Measurements from ENCODE around the gene BCAS4. TPM values are rescaled to one million over a fixed set of nuclear protein-coding genes. Genes with fewer than 3 reads are reported as not detected.
A peak's percentile ranks its signal among the peaks of the same experiment; 100 is the strongest.

BCAS4 gene
- total RNA-seq, 2 experiments from 2014 or later, result 6.3 to 6.6 TPM

GRCh38 chr20:50844430-50845100, 49.7 kb downstream of the BCAS4 start:
- CTCF ChIA-PET, result interaction anchor here (0.8 to 2.8 kb wide), 3 partner anchors 50 to 85 kb away, joined by 3 to 8 read pairs (median 3); partner anchors contain the start of gene BCAS4

GRCh38 chr20:50845566-50846215, 50.8 kb downstream of the BCAS4 start:
- DNase-seq, result no peak
- Mint-ChIP-seq H3K4me3 (no peak overlapping the region), H3K27ac (no peak overlapping the region), H3K9me3 (no peaks in the 10 kb centered on the region), H3K27me3 (no peaks in the 10 kb centered on the region), H3K4me1 (peaks cover 21% of the 10 kb centered on the region), H3K36me3 (ENCODE audit: low read depth) (no peaks in the 10 kb centered on the region)
- ChIA-PET POLR2A (no interaction called here), CTCF (interaction anchor here (0.7 to 2.8 kb wide), 4 partner anchors 51 to 613 kb away, joined by 3 to 8 read pairs (median 3); partner anchors contain the start of gene BCAS4)

More at GRCh38 chr20:50844430-50845100, 49.7 kb downstream of the BCAS4 start:
- H3K27ac Mint-ChIP-seq, result peak overlapping the region; percentile 81
- POLR2A ChIA-PET, result interaction anchor here (0.8 kb wide), 1 partner anchor 86 kb away, joined by 3 read pairs; no protein-coding TSS in a partner anchor
- H3K36me3 Mint-ChIP-seq (ENCODE audit: low read depth), result no peaks in the 10 kb centered on the region
- DNase-seq, result peak; percentile 78
- H3K27me3 Mint-ChIP-seq, result no peaks in the 10 kb centered on the region
- H3K9me3 Mint-ChIP-seq, result no peaks in the 10 kb centered on the region
- peaks cover 26% of the 10 kb centered on the region for H3K4me1 Mint-ChIP-seq
- peak overlapping the region; percentile 7 for H3K4me3 Mint-ChIP-seq

GRCh38 chr20:50848341-50848808, 53.5 kb downstream of the BCAS4 start:
- H3K4me1 Mint-ChIP-seq, result peaks cover 21% of the 10 kb centered on the region
- no peaks in the 10 kb centered on the region for H3K9me3 Mint-ChIP-seq
- no peaks in the 10 kb centered on the region for H3K36me3 Mint-ChIP-seq (ENCODE audit: low read depth)
- no peak overlapping the region for H3K27ac Mint-ChIP-seq
- H3K4me3 Mint-ChIP-seq, result no peak overlapping the region
- H3K27me3 Mint-ChIP-seq, result no peaks in the 10 kb centered on the region
- no peak for DNase-seq
- POLR2A ChIA-PET, result interaction anchor here (1.5 kb wide), 1 partner anchor 110 kb away, joined by 3 read pairs; the partner anchor contains the start of gene DPM1
- CTCF ChIA-PET, result interaction anchor here (0.5 to 1.4 kb wide), 3 partner anchors 30 to 168 kb away, joined by 3 to 4 read pairs (median 3); no protein-coding TSS in a partner anchor

- no peak overlapping the region for H3K4me3 Mint-ChIP-seq
- peaks cover 17% of the 10 kb centered on the region for H3K4me1 Mint-ChIP-seq
- no peaks in the 10 kb centered on the region for H3K27me3 Mint-ChIP-seq
- H3K9me3 Mint-ChIP-seq, result no peaks in the 10 kb centered on the region
- H3K36me3 Mint-ChIP-seq (ENCODE audit: low read depth), result no peaks in the 10 kb centered on the region
- POLR2A ChIA-PET, result no interaction called here
- CTCF ChIA-PET, result no interaction called here
- DNase-seq, result no peak
- no peak overlapping the region for H3K27ac Mint-ChIP-seq
These were observed 54.2 kb downstream of the BCAS4 start for GRCh38 chr20:50848846-50849673.

- POLR2A ChIA-PET, result no interaction called here
- Mint-ChIP-seq H3K27me3 (no peaks in the 10 kb centered on the region), H3K9me3 (no peaks in the 10 kb centered on the region), H3K36me3 (ENCODE audit: low read depth) (no peaks in the 10 kb centered on the region), H3K4me3 (no peak overlapping the region), H3K27ac (no peak overlapping the region), H3K4me1 (peaks cover 4% of the 10 kb centered on the region)
- CTCF ChIA-PET, result no interaction called here
- DNase-seq, result no peak
These were observed 55.9 kb downstream of the BCAS4 start for GRCh38 chr20:50850721-50851286.

- Mint-ChIP-seq H3K36me3 (ENCODE audit: low read depth) (no peaks in the 10 kb centered on the region), H3K4me1 (peaks cover 2% of the 10 kb centered on the region), H3K4me3 (no peak overlapping the region), H3K27me3 (no peaks in the 10 kb centered on the region), H3K27ac (no peak overlapping the region), H3K9me3 (no peaks in the 10 kb centered on the region)
- DNase-seq, result no peak
- ChIA-PET CTCF (no interaction called here), POLR2A (no interaction called here)
These were observed 57.2 kb downstream of the BCAS4 start for GRCh38 chr20:50852085-50852484.

GRCh38 chr20:50854506-50855249, 59.8 kb downstream of the BCAS4 start:
- no peak for DNase-seq
- Mint-ChIP-seq H3K27ac (no peak overlapping the region), H3K4me1 (peaks cover 2% of the 10 kb centered on the region), H3K4me3 (no peak overlapping the region), H3K36me3 (ENCODE audit: low read depth) (no peaks in the 10 kb centered on the region), H3K9me3 (no peaks in the 10 kb centered on the region), H3K27me3 (no peaks in the 10 kb centered on the region)
- ChIA-PET POLR2A (no interaction called here), CTCF (no interaction called here)

GRCh38 chr20:50855498-50856474, 60.9 kb downstream of the BCAS4 start:
- H3K9me3 Mint-ChIP-seq, result no peaks in the 10 kb centered on the region
- H3K27me3 Mint-ChIP-seq, result no peaks in the 10 kb centered on the region
- peaks cover 2% of the 10 kb centered on the region for H3K4me1 Mint-ChIP-seq
- ChIA-PET CTCF (no interaction called here), POLR2A (no interaction called here)
- no peaks in the 10 kb centered on the region for H3K36me3 Mint-ChIP-seq (ENCODE audit: low read depth)
- DNase-seq, result no peak
- H3K4me3 Mint-ChIP-seq, result no peak overlapping the region
- no peak overlapping the region for H3K27ac Mint-ChIP-seq

GRCh38 chr20:50856475-50857041, 61.7 kb downstream of the BCAS4 start:
- no peaks in the 10 kb centered on the region for H3K27me3 Mint-ChIP-seq
- POLR2A ChIA-PET, result no interaction called here
- H3K4me1 Mint-ChIP-seq, result peaks cover 2% of the 10 kb centered on the region
- no peak overlapping the region for H3K27ac Mint-ChIP-seq
- CTCF ChIA-PET, result interaction anchor here (0.6 kb wide), 1 partner anchor 719 kb away, joined by 3 read pairs; no protein-coding TSS in a partner anchor
- no peaks in the 10 kb centered on the region for H3K9me3 Mint-ChIP-seq
- no peak overlapping the region for H3K4me3 Mint-ChIP-seq
- H3K36me3 Mint-ChIP-seq (ENCODE audit: low read depth), result no peaks in the 10 kb centered on the region
- DNase-seq, result no peak

GRCh38 chr20:50857348-50857747, 62.5 kb downstream of the BCAS4 start:
- Mint-ChIP-seq H3K27ac (no peak overlapping the region), H3K27me3 (no peaks in the 10 kb centered on the region), H3K36me3 (ENCODE audit: low read depth) (no peaks in the 10 kb centered on the region), H3K4me3 (no peak overlapping the region), H3K9me3 (no peaks in the 10 kb centered on the region), H3K4me1 (peaks cover 2% of the 10 kb centered on the region)
- POLR2A ChIA-PET, result no interaction called here
- CTCF ChIA-PET, result interaction anchor here (0.6 kb wide), 1 partner anchor 718 kb away, joined by 3 read pairs; no protein-coding TSS in a partner anchor
- DNase-seq, result no peak

- H3K4me1 Mint-ChIP-seq, result peaks cover 2% of the 10 kb centered on the region
- no peaks in the 10 kb centered on the region for H3K9me3 Mint-ChIP-seq
- ChIA-PET CTCF (no interaction called here), POLR2A (no interaction called here)
- no peaks in the 10 kb centered on the region for H3K36me3 Mint-ChIP-seq (ENCODE audit: low read depth)
- no peak for DNase-seq
- H3K27me3 Mint-ChIP-seq, result no peaks in the 10 kb centered on the region
- no peak overlapping the region for H3K4me3 Mint-ChIP-seq
- no peak overlapping the region for H3K27ac Mint-ChIP-seq
These were observed 63.7 kb downstream of the BCAS4 start for GRCh38 chr20:50858525-50858924.

All from activated CD4-positive, alpha-beta memory T cell treated with anti-CD3 and anti-CD28 coated beads, Interleukin-2, amount 10 ng/mL, durations not matched to agents 7 days and 5 days (primary cell).